ENCODE data around the gene HERC2.
"Not testable (repeated sequence)": the region's sequence is repeated elsewhere in the genome, so short reads cannot be mapped to it uniquely, and the experiment has no call there.

HERC2 gene

DNA sequence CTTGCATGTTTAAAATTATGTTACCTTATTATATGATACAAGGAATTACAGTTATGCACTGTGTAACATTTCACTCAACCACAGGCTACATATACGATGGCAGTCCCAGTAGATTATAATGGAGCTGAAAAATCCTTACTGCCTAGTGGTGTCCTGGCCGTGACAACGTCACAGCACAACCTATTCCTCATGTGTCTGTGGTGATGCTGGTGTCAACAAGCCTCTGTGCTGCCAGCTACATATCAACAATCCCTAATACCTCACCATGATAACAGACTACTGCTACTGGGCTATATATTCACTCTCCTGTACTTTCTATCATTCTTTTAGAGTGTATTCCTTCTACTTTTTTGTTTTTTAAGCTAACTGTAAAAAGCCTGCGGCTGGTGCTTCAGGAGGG, 142.7 kb downstream of the HERC2 start:
- no peak for DNase-seq (ENCODE audit: low spot score)

DNA sequence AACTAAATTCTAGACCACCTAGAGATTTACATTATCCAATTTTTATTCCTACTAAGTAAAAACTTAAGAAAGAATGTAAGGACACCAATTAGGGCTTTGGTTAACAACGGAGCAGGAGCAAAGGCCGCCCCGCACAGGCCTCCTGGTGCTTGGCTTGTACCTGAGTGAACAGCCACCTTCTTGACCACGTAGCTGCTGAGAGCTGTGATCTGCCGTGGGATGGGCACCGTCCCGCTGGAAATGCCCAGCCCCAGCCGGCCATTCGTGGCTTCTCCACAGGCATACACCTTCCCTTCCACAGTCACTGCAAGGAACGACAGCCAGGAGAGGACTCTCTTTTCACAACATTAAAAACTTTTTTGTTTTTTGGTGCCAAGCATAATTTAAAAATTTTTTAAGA, 143.3 kb downstream of the HERC2 start:
- DNase-seq (ENCODE audit: low spot score) = no peak

DNA sequence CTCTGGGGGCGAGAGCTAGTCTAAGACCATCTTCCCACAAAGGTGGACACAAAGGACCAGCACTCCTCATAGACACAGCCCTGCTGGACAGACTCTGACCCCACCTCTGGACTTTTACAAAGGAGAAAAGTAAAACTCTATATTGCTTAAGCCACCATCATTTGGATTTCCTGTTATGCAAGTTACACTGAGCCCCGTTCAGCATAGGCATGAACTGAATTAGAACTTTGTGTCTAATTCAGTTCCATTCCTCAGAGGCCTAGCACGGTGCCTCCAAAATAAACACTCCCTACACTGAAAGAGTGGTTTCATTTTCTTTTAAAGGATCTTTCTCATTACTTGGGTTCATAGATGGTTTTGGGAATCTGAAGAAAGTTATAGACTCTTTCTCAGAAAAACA, 143.7 kb downstream of the HERC2 start:
- DNase-seq (ENCODE audit: low spot score) = no peak

DNA sequence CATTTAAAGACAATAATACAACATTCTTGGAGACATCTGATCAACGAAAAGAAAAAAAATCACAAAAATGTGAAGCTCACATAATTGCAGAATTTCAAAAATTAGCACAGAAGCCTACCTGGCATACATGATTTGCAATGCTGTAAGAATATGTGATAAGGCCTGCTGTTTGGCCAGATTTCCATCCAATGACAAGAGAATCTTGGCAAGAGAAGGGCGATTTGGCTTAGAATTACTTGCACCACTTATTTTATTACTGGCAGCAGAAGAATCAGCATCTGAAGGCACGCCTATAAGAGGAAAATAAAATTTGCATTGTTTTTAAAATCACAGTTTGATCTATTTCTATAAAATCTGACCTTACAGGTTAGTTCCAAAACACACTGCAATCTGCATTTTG, 152.6 kb downstream of the HERC2 start:
- DNase-seq (ENCODE audit: low spot score) = no peak

DNA sequence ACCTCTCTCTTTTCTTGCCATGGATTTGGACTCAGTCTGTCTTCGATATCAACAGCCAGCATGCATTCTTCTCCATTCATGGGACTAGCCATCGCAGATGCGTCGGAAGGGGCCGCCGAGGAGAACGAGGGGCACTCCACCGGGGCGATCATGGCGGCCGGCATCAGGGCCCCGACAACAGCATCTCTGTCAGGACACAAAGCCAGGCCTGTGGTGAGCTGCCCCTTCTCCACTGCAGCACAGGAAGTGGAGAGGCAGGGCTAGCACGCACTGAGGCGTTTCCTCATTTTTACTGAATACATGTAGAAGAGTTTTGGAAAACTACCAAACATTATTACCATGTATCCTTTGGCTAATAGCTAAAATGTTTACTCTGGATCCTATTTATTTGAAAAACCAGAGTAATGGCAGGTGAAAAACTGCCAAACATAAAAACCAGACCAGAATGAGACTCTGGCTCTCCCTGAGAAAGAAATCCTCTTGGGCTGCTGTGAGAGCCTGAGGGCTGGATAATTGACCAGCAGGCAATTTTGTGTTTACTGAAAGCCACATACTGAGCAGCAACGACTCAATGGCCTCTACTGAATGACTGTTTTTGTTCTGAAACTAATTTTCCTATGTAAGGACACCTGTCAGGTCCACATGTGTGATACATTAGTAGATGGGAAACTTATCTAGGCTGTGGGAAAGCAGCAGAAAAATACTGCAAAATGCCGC, 153.4 kb downstream of the HERC2 start:
- DNase-seq (ENCODE audit: low spot score) = not testable (repeated sequence)

DNA sequence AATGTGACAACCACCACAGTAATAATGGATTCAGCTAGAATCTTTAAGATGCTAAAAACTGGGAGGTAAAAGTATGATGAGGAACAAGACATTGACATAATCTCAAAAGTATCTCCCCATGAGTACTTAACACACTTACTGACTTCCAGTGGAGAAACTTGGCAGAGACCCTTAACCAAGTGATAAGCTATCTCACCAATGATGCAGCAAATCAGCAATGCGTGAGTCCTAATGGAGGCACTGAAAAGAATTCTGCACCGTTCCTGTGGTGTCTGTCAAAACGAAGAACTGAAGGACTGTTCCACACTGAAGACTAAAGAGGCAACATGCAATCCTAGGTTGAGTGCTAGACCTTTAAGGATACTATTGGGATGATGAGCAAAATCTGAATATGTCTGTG, 154.9 kb downstream of the HERC2 start:
- no peak for DNase-seq (ENCODE audit: low spot score)

DNA sequence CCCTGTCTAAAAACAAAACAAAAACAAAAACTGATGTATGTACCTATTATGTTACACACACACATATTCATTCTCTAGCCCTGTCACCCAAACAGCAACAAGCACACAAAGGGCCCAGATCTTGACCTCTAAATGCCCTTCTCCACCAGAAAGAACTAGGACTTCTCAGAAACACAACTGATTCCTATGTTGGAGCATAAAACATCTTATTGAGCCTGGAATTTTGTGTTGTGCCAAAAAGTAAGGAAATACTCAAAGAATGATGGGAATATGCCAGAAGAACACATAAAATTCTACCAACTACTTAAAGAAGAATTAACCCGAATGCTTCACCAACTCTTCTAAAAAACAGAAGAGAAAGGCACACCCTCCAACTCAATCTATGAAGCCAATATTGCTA, 156.2 kb downstream of the HERC2 start:
- DNase-seq (ENCODE audit: low spot score) = no peak

DNA sequence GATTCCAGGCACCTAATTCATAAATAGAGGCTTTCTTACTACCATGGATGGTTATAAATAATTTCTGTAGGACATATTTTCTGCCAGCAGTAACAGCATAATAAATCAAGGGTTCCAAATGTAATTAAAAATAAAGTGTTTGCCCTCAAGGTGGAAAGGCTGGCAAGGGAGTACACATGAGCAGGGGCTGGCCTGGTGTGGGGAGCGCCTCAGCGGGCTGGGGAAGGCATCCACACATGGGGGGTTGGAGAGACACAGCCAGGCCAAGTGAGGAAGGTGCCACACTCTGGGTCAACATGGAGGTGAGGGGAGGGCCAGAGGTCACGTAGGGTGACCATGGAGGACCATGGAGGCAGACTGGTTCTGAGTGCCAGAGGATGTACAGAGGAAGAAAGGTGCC, 157.1 kb downstream of the HERC2 start:
- no peak for DNase-seq (ENCODE audit: low spot score)

DNA sequence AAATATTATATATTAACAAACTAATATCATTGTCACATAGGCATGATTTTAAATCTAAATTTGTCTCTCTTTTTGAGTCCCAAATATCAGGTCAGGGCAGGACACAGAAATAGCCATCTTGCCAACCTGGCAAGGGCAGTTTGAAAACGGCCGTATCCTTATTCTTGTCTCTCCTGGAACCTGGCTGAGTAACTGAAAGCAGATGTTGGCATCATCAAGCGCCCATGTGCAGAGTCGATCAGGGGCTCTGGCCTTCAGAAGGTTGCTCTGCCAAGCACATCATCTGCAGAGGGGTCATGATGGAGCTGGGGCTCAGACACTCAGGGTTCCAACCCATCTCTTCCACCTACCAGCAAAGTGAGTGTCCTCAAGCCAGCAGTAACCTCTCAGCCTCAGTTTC, 167.7 kb downstream of the HERC2 start:
- DNase-seq (ENCODE audit: low spot score) = no peak

DNA sequence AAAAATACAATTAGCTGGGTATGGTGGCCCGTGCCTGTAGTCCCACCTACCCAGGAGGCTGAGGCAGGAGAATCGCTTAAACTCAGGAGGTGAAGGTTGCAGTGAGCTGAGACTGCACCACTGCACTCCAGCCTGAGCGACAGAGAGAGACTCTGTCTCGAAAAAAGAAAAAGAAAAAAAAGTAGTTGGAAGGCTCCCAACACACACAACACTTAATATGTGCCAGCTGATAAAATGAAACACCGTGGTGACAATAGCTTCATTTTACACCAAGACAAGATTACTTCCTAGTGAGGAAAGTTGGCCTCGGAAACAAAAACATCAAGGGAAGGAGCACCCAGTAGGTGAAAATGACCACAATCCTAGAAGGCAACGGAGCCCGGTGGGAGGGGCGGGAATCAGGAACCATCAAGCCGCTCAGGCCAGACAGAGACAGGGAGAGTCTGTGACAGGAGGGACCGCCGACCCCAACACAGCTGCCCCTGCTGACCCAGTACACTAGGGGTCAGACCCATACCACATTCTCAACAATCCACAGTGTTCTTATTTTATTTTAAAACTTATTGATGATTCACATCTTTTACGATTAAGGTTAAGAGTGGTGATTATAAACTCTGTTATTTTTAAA, 168.4 kb downstream of the HERC2 start:
- no peak for DNase-seq (ENCODE audit: low spot score)

DNA sequence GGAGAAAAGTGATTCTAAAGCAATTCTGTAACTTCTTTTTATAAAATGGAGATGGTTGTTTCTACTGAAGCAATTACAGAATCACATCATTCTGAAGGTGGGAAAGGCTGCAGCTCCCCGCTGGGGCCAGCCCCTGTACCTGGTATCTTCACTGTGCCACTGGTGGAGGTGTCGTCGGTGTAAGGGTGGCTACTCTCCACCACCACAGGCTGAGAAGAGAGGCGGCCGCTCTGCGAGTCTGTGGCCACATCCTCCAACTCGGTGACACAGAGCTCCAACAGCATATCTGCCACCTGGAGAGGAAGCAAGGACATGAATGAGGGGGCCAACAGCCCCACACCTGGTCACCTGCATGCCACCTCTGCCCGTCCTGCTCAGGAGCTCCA, 169.4 kb downstream of the HERC2 start:
- not testable (repeated sequence) for DNase-seq (ENCODE audit: low spot score)

DNA sequence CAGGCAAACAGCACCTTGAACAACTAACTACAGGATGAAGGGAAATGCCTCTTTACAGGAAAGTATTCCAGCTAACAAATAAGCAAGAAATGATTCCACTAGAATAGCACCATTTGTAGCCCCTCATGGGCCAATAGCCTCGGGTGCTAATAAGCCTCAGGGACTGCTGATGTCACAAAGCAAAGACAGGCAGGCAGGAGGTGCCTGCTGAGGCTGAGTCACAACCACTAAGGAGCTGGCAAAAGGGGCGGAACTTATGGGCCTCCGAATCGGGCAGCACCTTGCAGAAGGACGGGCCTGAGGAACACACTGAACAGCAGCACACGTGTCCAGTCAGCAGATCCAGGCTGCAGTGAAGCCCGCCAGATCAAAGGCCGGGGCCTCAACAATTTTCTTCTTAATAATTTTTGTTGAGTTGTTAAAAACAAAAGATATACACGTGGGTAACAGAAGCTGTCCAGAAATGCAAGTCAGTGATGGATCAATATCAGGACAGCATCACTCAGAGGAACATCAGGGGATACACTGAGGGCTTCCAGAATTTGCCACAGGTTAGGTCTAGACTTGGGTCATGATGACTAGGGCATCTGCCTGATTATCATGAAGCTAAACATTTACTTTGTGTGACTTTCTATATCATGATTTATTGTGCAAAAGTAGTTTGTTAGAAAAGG, 170.0 kb downstream of the HERC2 start:
- DNase-seq (ENCODE audit: low spot score) = not testable (repeated sequence)

DNA sequence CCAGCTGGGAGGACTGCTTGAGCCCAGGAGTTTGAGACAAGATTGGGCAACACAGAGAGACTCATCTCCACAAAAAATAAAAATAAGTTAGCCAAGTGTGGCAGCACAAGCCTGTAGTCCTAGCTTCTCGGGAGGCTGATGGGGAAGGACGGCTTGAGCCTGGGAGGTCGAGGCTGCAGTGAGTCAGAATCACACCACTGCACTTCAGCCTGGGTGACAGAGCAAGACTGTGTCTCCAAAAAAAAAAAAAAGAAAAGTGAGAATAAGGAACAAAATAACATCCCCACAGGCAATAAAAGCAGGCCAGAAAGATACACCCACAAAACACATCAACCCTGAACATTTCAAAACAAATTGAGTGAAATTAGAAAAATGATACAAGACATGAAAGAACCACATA, 174.2 kb downstream of the HERC2 start:
- DNase-seq (ENCODE audit: low spot score) = no peak

DNA sequence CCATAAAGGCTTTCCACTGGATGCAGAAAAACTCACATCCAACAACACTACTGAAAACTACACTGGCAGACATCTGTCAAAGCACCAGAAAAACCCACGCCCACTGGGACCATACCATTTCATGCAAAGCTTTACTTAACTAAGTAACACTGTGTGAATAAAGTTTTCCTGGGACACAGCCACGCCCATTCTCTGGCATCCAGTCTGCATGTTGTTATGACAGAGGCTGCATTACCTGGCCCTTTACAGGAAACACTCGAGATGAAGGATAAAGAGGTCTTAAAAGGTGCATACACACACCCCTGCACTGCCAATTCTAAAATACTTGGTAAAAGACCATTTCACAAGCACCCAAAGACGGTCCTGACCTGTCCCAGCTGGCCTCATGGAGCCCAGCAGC, 176.6 kb downstream of the HERC2 start:
- DNase-seq (ENCODE audit: low spot score) = not testable (repeated sequence)

DNA sequence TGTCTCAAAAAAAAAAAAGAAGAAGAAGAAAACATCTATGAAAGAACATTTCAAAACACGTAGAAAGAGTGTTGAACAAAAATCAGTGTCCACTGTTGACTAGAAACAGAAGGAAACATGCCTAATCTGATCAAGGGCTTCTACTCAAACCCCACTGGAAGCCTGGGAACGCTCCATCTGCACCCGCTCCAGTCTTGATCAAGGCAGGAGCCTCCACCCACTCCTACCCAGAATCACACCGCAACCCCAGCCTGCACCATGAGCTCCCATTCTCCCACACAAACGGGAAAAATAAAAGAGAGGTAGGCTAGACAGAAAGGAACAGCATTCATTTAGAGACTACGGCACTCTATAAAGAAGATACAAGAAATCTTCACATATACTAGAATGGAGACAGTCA, 181.9 kb downstream of the HERC2 start:
- no peak for DNase-seq (ENCODE audit: low spot score)

DNA sequence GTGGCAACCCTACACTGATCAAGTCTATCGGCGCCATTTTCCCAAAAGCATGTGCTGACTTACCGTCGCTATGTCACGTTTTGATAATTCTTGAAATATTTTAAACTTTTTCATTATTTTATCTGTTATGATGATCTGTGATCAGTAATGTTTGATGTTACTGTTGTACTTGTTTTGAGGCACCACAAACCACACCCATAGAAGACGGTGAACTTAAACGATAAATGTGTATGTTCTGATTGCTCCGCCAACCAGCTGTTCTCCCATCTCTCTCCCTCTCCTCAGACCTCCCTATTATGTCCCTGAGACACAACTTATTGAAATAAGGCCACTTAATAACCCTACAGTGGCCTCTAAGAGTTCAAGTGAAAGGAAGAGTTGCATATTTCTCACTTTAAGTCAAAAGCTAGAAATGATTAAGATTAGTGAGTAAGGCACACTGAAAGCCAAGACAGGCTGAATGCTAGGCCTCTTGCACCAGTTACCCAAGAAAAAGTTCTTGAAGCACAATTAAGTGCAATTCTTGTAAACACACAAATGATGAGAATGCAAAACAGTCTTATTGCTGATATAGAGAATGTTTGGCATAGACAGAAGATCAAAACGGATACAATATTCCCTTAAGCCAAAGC, 184.5 kb downstream of the HERC2 start:
- DNase-seq (ENCODE audit: low spot score) = not testable (repeated sequence)

DNA sequence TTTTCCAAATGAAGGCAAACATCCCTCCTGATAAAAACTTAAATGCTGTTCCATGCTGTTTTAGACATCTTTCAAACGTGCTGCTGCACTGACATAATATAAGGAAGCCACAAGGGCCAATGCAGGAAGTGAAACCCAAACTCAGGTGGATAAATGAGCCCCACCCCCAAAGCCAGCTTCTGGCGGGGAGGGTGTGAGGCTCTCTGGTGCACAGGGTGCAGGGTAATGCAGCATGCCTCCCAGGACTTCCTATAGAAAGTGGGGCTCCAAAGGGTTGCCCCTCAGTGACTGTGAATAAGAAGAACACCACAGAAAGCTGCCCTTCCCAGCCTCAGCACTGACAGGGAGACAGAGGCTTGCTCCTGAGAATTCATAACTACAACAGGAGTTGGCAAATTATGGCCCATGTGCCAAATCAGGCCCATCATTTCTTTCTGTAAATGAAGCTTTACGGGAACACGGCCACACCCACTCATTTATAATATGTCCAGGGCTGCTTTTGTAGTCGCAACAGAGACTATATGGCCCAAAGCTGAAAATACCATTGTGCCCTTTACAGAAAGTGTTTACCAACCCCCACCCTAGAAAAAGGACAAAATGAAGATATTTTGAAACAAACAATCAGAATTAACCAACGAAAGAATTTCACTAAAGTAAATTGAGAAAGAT, 185.6 kb downstream of the HERC2 start:
- DNase-seq (ENCODE audit: low spot score) = not testable (repeated sequence)

DNA sequence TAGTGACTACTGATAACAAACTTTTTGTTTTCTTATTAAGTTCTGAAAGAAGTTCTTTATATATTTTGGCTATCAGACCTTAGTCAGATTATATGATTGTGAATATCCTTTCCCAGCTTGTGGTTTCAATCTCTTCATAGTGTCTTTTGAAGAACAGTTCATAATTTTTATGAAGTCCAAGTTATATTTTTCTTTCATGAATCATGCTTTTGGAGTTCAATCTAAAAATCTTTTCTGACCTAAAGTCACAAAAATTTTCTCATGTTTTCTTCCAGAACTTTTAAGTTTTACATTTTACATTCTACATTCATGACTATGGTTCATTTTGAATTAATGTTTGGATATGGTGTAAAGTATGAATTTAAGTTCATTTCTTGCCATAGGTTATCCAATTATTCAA, 188.7 kb downstream of the HERC2 start:
- DNase-seq (ENCODE audit: low spot score) = peak; percentile 45

DNA sequence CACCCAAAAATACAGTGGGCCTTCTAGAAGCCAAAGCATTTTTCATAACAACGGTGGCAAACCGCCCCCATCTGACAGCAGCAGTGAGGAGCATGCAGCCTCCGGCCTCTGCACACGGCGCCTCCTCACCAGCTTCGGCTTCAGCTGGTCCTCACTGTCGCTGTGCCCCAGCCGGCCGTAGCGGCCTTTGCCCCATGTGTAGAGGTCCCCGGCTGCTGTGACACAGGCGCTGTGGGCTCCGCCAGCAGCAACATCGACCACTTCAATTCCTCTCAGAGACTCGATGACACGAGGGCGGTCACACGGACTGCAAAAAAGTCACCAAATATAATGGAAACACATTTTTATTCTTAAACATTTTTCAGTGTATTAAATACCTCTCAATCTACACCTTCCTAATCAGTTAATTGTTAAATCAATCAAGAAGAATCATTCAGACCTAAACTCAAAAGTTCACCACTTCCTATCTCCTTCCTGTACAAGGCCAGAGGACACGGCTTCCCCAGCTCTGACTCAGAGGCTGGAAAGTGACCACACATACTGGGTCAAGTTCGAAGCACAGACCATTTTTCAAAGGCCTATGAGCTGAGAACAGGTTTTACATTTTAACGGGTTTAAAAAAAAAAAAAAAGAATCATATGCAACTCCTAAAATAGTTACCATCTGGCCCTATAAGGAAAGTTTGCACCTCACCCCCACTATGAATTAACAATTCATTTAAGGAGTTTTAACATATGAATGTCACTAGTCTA, 189.3 kb downstream of the HERC2 start:
- DNase-seq (ENCODE audit: low spot score) = peak; percentile 70

DNA sequence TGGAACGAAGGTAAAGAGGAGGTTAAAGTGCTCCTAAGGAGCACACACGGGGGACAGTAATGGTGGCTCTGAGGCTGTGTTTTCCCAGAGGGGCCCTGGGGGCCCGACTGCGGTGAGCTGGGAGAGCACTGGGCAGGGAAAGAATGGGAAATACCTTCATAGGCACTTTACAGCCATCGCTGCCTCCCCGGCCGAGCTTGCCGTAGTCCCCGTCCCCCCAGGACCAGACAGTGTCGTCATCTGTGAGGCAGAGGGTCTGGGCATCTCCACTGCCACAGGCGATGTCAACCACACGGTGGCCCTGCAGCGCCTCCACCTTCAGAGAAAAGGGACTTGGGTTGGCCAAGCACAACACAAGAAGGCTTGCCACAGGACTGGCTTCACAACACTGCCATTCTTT, 190.0 kb downstream of the HERC2 start:
- no peak for DNase-seq (ENCODE audit: low spot score)

DNA sequence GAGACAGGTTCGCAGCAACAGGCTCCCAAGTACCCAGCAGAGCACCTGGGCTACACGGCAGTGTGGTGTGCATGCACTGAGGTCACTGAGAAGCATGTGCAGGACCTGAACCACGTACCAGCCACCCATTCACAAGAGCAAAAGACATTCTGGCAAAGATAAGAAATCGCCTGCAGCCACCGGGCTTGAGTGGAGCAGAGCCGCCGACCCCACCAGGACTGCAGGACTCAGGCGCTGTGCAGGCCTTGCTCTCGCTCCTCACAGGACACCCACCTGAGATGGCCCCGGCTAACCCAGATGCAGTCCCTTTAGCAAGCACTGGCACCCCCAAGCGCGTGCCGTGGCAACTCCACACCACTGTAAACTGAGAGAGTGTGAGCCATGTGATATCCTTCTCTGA, 190.6 kb downstream of the HERC2 start:
- DNase-seq (ENCODE audit: low spot score) = no peak

DNA sequence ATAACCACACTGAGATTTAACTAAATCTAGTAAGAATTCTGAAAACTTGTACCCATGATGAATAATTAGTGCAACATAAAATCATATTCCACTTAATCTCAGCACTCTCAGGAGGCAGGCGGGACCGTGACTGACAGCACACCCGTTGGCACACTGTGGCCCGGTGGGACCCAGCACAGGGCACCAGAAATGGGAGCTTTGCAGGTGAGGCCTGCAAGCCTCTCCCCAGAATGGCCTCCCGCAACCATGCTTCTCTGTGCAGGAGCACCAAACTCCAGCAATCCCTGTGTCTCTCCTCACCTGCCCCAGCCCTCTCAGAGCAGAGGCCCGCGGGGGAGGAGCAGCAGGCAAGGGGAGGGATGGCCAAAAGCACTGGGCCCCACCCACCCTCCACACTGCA, 191.3 kb downstream of the HERC2 start:
- DNase-seq (ENCODE audit: low spot score) = no peak

Measured in hepatic stellate cell (primary cell).